Spleen (tissue), 7 donors: ENCODE results near the gene SINHCAF.

Experiments
- CTCF ChIP-seq, 11 experiments: fragments of 200-600 bp in 7 of 11; fragments of 450-650 bp in 4 of 11; sonication (generic) in 4 of 11; IDR thresholded peaks in 8 of 11; conservative IDR thresholded peaks in 3 of 11; 1 replicate in 7 of 11; 2 replicates in 4 of 11; pipeline versions ENCODE4 v1.4.0 to v1.8.0; 2016 to 2021; ENCODE audit warnings: antibody characterized with exemption in 11 of 11, inconsistent platforms in 4 of 11, mild to moderate bottlenecking in 1 of 11
- POLR2A ChIP-seq, 3 donors: fragments of 450-650 bp; IDR thresholded peaks; one replicate each; pipeline ENCODE4 v1.5.1; 2017; ENCODE audit warnings: antibody characterized with exemption in 3 of 3, mild to moderate bottlenecking in 1 of 3
- donor health status: DM: no; HTN: no; CAD: no; lungs with moderate emphysema.
- donor health status: DM: no; HTN: no; CAD: no.
- donor health status: DM: no; HTN: no; CAD: no.

DNA sequence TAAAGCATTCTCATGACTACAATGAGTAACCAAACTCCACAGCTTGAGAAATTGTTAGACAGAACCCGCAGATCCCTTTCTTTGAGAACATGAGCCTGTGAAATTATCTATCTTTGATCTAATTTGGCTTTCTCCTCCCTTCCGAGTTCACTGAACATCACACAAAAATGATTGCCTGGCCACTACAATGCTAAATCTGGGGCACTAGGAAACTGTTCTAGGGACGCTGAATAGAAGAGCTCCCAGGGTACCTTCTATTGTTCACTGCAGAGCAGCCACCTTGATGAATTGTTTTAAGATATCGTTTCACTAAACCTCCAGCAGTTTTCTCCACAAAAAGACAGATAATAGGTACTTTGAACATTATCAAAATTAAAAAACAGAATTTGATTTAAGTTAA is 47.5 kb downstream of the SINHCAF start:
- TF ChIP-seq CTCF (IDR thresholded peaks at IDR 0.05 in 8 of 11, conservative IDR thresholded peaks at IDR 0.05 in 3 of 11) (no peak), POLR2A (IDR thresholded peaks at IDR 0.05) (no peak)
